ENCODE measurements around the gene NAT9.
A peak's percentile ranks its signal among the peaks of the same experiment; 100 is the strongest.

NAT9 gene

GRCh38 chr17:74805591-74805991, 29.4 kb upstream of the NAT9 start:
- DNase-seq = no peak

DNA sequence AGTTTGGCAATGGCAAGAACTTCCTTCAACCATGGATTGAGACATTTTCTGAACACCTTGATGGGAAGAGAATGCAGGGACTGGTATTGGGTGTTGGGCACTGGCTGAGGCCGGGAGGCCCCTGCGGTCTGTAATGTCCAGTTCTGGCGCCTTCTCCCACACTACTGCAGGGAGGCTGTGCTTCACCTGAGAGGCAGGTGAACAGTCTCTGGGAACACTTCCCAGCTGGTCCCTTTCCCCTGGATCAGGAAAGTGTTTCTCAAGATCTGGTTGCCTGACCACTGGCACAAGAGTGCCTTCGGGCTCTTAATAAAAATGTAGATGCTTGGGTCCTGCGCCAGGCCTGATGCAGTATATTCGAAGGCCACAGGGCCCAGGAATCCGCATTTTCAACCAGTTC, 28.5 kb upstream of the NAT9 start:
- no peak for DNase-seq

- DNase-seq = no peak
Measured at GRCh38 chr17:74803971-74804370, 27.8 kb upstream of the NAT9 start.

DNA sequence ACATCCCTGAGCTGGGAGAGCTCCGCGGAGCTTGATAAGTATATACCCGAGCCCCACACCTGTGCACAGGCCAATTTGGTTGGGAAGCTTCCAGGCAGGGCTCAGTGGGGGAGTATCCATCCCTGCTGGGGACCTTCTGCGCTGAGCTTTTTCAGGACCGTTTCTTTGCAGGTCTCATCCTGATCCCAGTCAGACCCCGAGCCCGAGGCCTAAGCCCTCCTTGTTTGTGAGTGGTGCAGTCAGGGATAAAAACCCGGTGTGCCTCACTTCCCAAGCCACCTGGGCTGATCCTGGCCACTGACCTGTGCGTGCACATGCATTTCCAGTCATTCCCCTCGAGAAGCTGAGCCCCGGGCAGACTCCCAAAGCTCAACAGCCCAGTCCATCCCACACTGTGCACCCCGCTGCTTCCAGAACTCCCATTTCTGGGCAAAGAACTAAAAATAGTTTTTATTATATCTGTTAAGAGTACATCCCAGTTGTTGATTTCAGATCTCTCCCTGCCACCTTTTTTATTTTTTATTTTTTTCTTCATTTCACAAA, 27.3 kb upstream of the NAT9 start:
- no peak for DNase-seq

- DNase-seq = no peak
Measured at GRCh38 chr17:74801896-74802295, 25.8 kb upstream of the NAT9 start.

DNA sequence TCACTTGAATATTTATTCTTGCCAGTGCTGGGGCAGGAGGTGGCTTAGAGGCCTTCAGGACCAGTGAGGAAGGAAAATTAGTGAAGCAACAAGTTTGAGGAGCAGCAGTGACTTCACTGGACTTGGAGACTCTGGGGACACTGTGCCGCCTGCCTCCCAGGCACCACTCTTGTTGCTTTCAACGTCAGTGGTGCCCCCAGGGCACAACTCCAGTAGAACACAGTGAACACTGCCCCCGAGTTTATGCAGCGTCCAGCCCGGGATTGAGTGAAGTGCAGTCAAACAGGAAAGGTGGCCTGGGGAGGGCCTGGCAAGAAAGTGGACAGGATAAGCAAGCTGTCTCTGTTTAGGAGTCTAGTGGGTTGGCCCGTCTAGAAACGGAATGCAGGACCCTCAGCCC, 24.4 kb upstream of the NAT9 start:
- no peak for DNase-seq

DNA sequence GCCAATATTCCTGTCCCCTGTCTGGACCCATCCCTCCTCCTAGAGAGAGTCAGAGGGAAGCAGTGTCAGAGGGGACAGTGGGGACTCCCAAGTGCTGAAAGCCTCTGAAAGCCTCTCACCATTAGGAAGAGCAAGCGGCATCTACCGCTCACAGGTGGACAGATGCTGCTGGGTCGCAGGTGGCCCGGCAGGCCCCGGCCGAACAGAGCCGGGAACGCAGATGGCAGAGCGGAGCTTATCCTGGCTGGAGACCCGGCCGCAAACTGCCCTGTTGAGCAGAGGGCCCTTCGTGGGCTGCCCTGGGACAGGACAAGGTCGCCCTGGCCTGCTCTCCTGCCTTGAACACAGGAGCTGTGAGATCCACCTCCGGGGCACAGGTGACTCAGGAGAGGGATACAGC, 23.0 kb upstream of the NAT9 start:
- DNase-seq = no peak

DNA sequence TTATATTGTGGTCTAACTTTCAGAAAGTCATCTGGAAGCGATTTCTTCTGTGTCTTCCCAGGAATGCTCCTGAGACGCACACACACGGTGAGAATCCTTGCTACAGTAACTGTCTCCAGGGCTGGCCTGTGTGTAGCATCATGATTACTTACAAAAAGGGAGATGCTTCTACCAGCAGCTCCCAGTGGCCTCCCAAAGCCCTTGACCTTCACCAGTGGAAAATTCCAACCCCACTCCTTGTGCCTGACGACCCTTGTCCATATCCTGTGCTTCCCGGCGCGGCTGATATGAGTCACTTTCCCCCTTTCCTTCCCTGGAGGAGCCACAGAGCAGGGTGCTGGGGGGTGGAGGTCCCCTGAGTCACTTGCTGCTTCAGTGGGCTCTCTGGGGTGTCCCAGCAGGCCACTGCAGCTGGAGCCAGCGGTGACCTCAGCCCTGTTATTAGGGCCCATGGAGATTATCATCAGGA, 22.1 kb upstream of the NAT9 start:
- no peak for DNase-seq

GRCh38 chr17:74797824-74798223, 21.7 kb upstream of the NAT9 start:
- no peak for DNase-seq

GRCh38 chr17:74796866-74797265, 20.7 kb upstream of the NAT9 start:
- DNase-seq = no peak

DNA sequence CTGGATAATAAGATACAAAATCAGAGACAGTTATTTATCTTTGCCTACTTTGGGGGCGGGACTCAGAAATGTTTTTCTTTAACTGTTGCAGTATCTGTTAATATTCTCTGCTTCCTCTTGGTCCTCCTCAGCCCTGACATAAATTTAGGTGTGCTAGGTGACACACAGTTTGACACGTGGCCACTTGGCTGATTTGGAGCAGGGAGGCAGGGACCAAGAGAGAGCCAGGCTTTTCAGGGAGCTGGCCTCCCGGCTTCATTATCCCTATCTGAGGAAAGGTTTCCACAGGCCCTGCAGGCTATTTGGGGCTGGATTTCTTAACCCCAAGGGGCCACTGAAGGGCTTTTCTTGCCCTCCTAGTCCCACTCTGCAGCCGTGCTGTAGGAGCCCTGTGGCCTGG, 20.1 kb upstream of the NAT9 start:
- no peak for DNase-seq

GRCh38 chr17:74795327-74796020, 19.3 kb upstream of the NAT9 start:
- DNase-seq = no peak

GRCh38 chr17:74792586-74793105, 16.5 kb upstream of the NAT9 start:
- no peak for DNase-seq

GRCh38 chr17:74790161-74791058, 14.3 kb upstream of the NAT9 start:
- DNase-seq = no peak

- DNase-seq = peak in 1 of 2 donors; percentile 50
Measured at GRCh38 chr17:74786431-74787055, 10.4 kb upstream of the NAT9 start.

DNA sequence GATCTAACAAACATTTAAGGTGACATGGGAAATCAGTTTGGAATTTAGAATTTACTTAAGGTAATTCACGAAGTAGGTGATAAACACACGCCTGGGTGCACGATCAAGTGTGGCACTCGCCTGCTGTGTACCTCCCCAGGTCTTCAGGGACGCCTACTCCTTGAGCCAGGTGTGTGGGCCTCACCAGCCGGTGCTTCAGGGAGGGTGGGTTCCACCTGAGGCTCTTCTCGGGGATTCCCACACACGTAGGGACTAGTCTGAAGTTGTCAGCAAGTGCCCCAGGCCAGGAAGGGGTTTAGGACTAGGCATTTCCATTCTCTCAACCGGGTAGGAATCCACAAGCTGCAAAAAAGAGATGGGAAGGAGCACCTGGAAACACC, 9.8 kb upstream of the NAT9 start:
- DNase-seq = no peak

DNA sequence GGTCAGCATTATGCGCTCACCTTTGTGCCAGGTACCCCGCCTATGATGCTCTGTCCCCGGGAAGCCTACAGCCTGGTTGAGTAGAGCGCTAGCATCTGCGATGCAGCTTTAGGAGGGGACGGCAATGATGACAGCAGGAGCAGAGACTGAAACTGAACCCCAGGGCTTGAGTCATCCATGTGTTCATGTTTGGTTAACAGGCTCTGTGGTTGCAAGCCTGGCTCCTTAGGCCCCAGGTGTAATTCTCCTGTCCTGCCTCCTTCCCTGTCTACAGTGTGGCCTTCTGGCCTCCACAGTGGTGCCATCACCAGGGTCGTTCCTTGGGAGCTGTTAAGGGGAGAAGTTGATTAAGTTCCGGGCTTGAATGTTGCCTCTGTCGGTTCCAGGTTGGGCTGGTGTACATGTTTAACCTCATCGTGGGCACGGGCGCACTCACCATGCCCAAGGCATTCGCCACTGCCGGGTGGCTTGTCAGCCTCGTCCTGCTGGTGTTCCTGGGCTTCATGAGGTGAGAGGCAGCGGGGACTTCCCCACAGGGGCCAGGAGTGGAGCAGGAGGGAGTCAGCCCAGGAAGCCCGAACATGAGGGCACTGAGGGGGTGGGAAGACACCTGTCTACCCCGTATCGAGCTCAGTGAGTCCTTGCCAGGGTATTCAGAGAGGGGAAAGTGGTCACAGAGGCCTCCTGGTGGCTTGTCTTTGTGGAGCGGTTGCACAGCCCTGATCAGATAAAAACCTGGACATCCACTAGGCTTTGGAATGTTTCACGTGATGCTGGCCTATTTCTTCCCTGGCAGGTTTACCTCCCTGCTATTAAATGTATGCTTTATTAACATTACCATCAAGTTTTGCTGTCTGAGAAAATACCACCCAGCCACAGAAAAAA, 9.2 kb upstream of the NAT9 start:
- no peak for DNase-seq

GRCh38 chr17:74784125-74784810, 8.1 kb upstream of the NAT9 start:
- DNase-seq = no peak

DNA sequence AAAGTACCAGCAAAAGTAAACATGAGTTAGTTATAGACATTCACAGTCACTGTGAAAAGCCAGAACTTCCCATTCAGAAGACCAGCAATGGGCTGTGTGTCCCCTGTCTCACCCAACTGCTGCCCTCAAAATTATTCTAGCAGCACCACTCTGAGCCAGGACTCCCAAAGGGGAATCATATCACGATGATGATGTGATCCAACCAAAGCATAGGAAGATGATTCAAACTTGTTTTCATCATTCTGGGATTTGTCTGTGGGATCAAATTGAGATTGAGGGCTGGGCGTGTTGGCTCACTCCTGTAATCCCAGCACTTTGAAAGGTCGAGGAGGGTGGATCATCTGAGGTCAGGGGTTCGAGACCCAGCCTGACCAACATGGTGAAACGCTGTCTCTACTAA, 6.4 kb upstream of the NAT9 start:
- no peak for DNase-seq

- DNase-seq = peak; percentile 40 to 57
Measured at GRCh38 chr17:74780443-74781238, 4.5 kb upstream of the NAT9 start.

GRCh38 chr17:74779948-74780400, 3.8 kb upstream of the NAT9 start:
- peak; percentile 72 to 82 for DNase-seq

All from CD4-positive, alpha-beta T cell treated with Interferon alpha-2 for 1 hour (primary cell).